Thyroid gland (tissue), 4 donors: ENCODE measurements around the gene LOXHD1. TPM values are rescaled to one million over a fixed set of nuclear protein-coding genes. Genes with fewer than 3 reads are reported as not detected.

Source experiments
- DNase-seq, 2 donors: peaks; one replicate each; pipeline ENCODE4 v3.0.0-alpha.2; 2019
- H3K27ac ChIP-seq, 3 donors: fragments of 200-600 bp; sonication (generic); 1 replicate in 2 of 3; 2 replicates in 1 of 3; pipeline ENCODE4 v1.5.1; 2016 to 2019; ENCODE audit warnings: mild to moderate bottlenecking in 1 of 3, moderate library complexity in 1 of 3
- H3K27me3 ChIP-seq: fragments of 200-600 bp; sonication (generic); one replicate; pipeline ENCODE4 v1.5.1; 2019
- H3K36me3 ChIP-seq, 2 donors: fragments of 200-600 bp; sonication (generic); one replicate each; pipeline ENCODE4 v1.5.1; 2016 to 2019
- H3K4me1 ChIP-seq, 2 donors: fragments of 200-600 bp; sonication (generic); one replicate each; pipeline ENCODE4 v1.5.1; 2017 to 2019
- H3K4me3 ChIP-seq, 3 donors: fragments of 200-600 bp; sonication (generic); replicated peaks in 1 of 3; 1 replicate in 2 of 3; 2 replicates in 1 of 3; pipeline ENCODE4 v1.5.1; 2016; ENCODE audit warnings: mild to moderate bottlenecking in 1 of 3
- H3K9me3 ChIP-seq: fragments of 200-600 bp; sonication (generic); one replicate; pipeline ENCODE4 v1.5.1; 2017
- CTCF ChIP-seq, 6 experiments: fragments of 200-600 bp in 3 of 6; fragments of 450-650 bp in 3 of 6; sonication (generic) in 3 of 6; IDR thresholded peaks; one replicate each; pipeline ENCODE4 v1.5.1; 2016 to 2019; ENCODE audit warnings: antibody characterized with exemption in 6 of 6, mild to moderate bottlenecking in 2 of 6, inconsistent platforms in 1 of 6, moderate library complexity in 1 of 6
- POLR2A ChIP-seq, 2 donors: fragments of 450-650 bp; IDR thresholded peaks; one replicate each; pipeline ENCODE4 v1.6.1; 2017; ENCODE audit warnings: antibody characterized with exemption in 2 of 2, mild to moderate bottlenecking in 2 of 2, moderate library complexity in 1 of 2
- WGBS, 2 donors: methylation state at CpG; one replicate each; pipeline ENCODE4 v1.1.5; 2017; 5-methylcytosine and 5-hydroxymethylcytosine counted together
- intact Hi-C: fragments of 100-400 bp; cut with DNase I; formaldehyde crosslinking; loops from one replicate; pipeline ENCODE4 v1.15.1; 2023
- total RNA-seq, 4 donors: library from RNA; depleted of rRNA; stranded (reverse); fragments of >200 nt; gene quantifications; one replicate each; pipeline ENCODE4 v1.2.3, GENCODE V29; 2016

LOXHD1 gene
- total RNA-seq, 4 donors from 2014 or later: 0.11 to 0.83 (median 0.32) TPM

DNA sequence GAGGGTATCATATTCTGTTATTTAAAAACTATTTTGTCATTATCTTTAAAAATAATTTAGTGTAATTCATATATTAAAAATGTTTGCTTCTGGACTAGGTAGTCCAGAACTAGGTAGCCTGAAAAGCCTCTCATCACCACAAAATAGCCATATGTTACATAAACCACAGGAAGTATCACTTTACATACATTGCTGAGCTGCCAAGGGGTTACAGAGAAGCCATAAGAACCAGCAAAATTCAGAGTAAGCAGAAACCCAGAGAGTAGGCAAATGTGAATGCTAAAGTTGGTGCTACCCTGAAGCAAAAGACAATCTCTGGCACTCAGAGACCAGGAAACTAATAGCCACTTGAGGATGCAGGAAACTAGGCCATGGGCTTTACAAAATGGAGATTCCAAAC is 60.9 kb downstream of the LOXHD1 start:
- H3K27me3 ChIP-seq: no peaks in the 10 kb centered on the region
- no peak overlapping the region for H3K27ac ChIP-seq
- intact Hi-C loops: no loop called here
- H3K36me3 ChIP-seq: no peaks in the 10 kb centered on the region
- H3K9me3 ChIP-seq: no peaks in the 10 kb centered on the region
- H3K4me3 ChIP-seq: no peak overlapping the region
- H3K4me1 ChIP-seq: no peaks in the 10 kb centered on the region
- TF ChIP-seq POLR2A (IDR thresholded peaks at IDR 0.05) (no peak), CTCF (IDR thresholded peaks at IDR 0.05) (no peak)
- DNase-seq: no peak

DNA sequence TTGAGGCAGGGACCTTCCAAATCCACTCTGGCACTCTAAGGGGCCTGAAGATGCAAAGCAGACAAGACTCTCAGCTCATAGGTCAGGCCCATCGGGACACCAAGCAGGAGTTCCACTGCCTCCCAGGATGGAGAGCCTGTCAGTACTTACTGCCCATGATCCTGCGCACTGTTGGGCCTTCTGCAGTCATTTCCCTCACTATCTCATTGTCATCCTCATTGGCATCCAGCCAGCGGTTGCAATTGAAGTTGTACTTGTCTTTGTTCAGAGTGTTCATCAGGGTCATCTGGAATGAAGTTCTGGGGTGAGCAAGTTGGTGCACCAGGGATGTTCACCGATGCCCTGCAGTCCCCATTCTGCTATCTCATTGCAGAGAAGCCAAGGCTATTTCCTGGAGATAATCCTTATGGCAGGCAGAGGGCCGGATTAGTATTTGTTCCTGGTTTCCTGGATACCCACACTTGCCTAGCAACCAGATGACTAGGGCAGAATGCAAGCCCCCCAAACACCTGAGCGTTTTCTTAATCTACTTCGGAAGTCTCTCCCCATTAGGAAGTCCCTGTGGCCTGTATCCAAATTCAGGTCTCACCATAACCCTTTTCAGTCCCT is 65.1 kb downstream of the LOXHD1 start:
- TF ChIP-seq CTCF (IDR thresholded peaks at IDR 0.05): no peak
- no peak for TF ChIP-seq POLR2A (IDR thresholded peaks at IDR 0.05)
- DNase-seq: no peak
- Histone ChIP-seq H3K27ac (no peak overlapping the region), H3K9me3 (no peaks in the 10 kb centered on the region), H3K27me3 (no peaks in the 10 kb centered on the region), H3K4me1 (peaks cover 0 to 30% of the 10 kb centered on the region in 2 donors), H3K36me3 (no peaks in the 10 kb centered on the region), H3K4me3 (no peak overlapping the region)
- intact Hi-C loops: no loop called here
- WGBS, 2 donors: 70 to 82% methylated on average over 6 to 7 of the region's 7 CpGs

GRCh38 chr18:46590103-46590502 is 66.9 kb downstream of the LOXHD1 start:
- no peak overlapping the region for H3K4me3 ChIP-seq
- no peaks in the 10 kb centered on the region for H3K9me3 ChIP-seq
- TF ChIP-seq POLR2A (IDR thresholded peaks at IDR 0.05): no peak
- no peak for TF ChIP-seq CTCF (IDR thresholded peaks at IDR 0.05)
- WGBS, 2 donors: 47 to 49% methylated on average over 7 of the region's 7 CpGs
- H3K36me3 ChIP-seq: no peaks in the 10 kb centered on the region
- H3K27me3 ChIP-seq: no peaks in the 10 kb centered on the region
- intact Hi-C loops: no loop called here
- no peak for DNase-seq
- H3K4me1 ChIP-seq: peaks cover 0 to 30% of the 10 kb centered on the region in 2 donors
- H3K27ac ChIP-seq: peak overlapping the region in 2 of 3 donors; percentile 78 to 89

DNA sequence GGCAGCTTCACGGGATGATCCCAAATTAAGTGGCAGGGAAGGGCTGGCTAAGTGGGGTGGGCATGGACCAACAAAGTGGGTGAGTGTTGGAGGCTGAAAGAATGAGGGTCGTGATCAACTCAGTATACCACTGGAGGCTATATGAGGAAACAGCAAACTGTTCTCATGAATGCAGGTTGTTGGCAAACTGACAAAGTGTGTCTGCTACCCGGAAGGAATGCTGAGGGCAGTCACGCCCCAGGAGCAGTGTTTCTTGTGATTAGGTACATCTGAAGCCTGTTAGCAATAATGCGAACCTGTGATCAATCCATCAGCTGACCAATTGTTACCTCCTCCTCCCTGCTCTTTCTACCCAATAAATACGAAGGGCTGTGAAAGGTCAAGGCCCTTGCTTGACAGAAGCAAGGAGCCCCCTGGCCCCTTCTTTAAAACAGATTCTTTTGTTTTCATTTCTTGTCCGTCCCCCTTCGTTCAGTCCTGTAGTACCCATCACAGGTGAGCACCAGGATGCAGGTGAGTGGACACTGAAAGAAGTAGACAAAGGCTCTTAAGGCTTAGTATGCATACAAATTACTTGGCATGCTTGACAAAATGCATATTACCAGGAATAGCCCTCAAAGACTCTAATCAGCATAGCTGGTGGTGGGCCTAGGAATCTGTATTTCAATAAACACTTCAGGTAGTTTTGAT is 67.9 kb downstream of the LOXHD1 start:
- H3K4me3 ChIP-seq: no peak overlapping the region
- peaks cover 0 to 30% of the 10 kb centered on the region in 2 donors for H3K4me1 ChIP-seq
- TF ChIP-seq POLR2A (IDR thresholded peaks at IDR 0.05) (no peak), CTCF (IDR thresholded peaks at IDR 0.05) (no peak)
- no peaks in the 10 kb centered on the region for H3K36me3 ChIP-seq
- H3K27me3 ChIP-seq: no peaks in the 10 kb centered on the region
- peak; percentile 79 to 84 for DNase-seq
- WGBS, 2 donors: 23 to 30% methylated on average over 8 of the region's 8 CpGs
- intact Hi-C loops: no loop called here
- peak overlapping the region in 2 of 3 donors; percentile 78 to 89 for H3K27ac ChIP-seq
- no peaks in the 10 kb centered on the region for H3K9me3 ChIP-seq

- DNase-seq: peak; percentile 32 to 42
- Histone ChIP-seq H3K4me3 (no peak overlapping the region), H3K4me1 (peaks cover 0 to 30% of the 10 kb centered on the region in 2 donors), H3K9me3 (no peaks in the 10 kb centered on the region), H3K36me3 (no peaks in the 10 kb centered on the region), H3K27me3 (no peaks in the 10 kb centered on the region), H3K27ac (peak overlapping the region in 2 of 3 donors; percentile 78 to 89)
- TF ChIP-seq POLR2A (IDR thresholded peaks at IDR 0.05) (no peak), CTCF (IDR thresholded peaks at IDR 0.05) (no peak)
- intact Hi-C loops: no loop called here
- 10 to 19% methylated on average over 3 of the region's 3 CpGs for WGBS, 2 donors
Observed at GRCh38 chr18:46587600-46587999, 69.4 kb downstream of the LOXHD1 start.
